ENCODE results near the gene ACTN3.

Gene ACTN3

GRCh38 chr11:66546368-66546965 is at the start of gene ACTN3:
ACTN3 (plus strand) TSS chr11:66546903; CDS start chr11:66546938, 35 bp downstream.
- Mint-ChIP-seq H3K4me3 (peak within 1 kb of the TSS; percentile 87), H3K4me1 (peaks cover 35% of the 10 kb centered on the region), H3K36me3 (peaks cover 17% of the 10 kb centered on the region), H3K9me3 (no peaks in the 10 kb centered on the region), H3K27ac (peak within 1 kb of the TSS; percentile 72), H3K27me3 (no peaks in the 10 kb centered on the region)
- no peak for ATAC-seq

GRCh38 chr11:66497206-66497605 is 49.5 kb upstream of the ACTN3 start:
- no peak overlapping the region for H3K27ac Mint-ChIP-seq
- ATAC-seq = no peak
- no peaks in the 10 kb centered on the region for H3K4me1 Mint-ChIP-seq
- no peak overlapping the region for H3K4me3 Mint-ChIP-seq
- no peaks in the 10 kb centered on the region for H3K9me3 Mint-ChIP-seq
- H3K27me3 Mint-ChIP-seq = no peaks in the 10 kb centered on the region
- H3K36me3 Mint-ChIP-seq = peaks cover 53% of the 10 kb centered on the region

- H3K36me3 Mint-ChIP-seq = peaks cover 43% of the 10 kb centered on the region
- H3K4me3 Mint-ChIP-seq = no peak overlapping the region
- no peaks in the 10 kb centered on the region for H3K4me1 Mint-ChIP-seq
- ATAC-seq = no peak
- no peaks in the 10 kb centered on the region for H3K27me3 Mint-ChIP-seq
- H3K9me3 Mint-ChIP-seq = no peaks in the 10 kb centered on the region
- no peak overlapping the region for H3K27ac Mint-ChIP-seq
Measured at GRCh38 chr11:66498506-66498905, 48.2 kb upstream of the ACTN3 start.

GRCh38 chr11:66505276-66505816 is 41.4 kb upstream of the ACTN3 start:
- Mint-ChIP-seq H3K27me3 (no peaks in the 10 kb centered on the region), H3K36me3 (peaks cover 64% of the 10 kb centered on the region), H3K27ac (no peak overlapping the region), H3K4me3 (no peak overlapping the region), H3K4me1 (peaks cover 3% of the 10 kb centered on the region), H3K9me3 (no peaks in the 10 kb centered on the region)
- no peak for ATAC-seq

- Mint-ChIP-seq H3K27me3 (no peaks in the 10 kb centered on the region), H3K9me3 (no peaks in the 10 kb centered on the region), H3K36me3 (peaks cover 43% of the 10 kb centered on the region), H3K4me1 (peaks cover 15% of the 10 kb centered on the region), H3K27ac (no peak overlapping the region), H3K4me3 (no peak overlapping the region)
- no peak for ATAC-seq
Measured at GRCh38 chr11:66509131-66509561, 37.6 kb upstream of the ACTN3 start.

- H3K9me3 Mint-ChIP-seq = no peaks in the 10 kb centered on the region
- H3K4me1 Mint-ChIP-seq = peaks cover 15% of the 10 kb centered on the region
- peak; percentile 97 for ATAC-seq
- peak within 1 kb of the TSS; percentile 66 for H3K27ac Mint-ChIP-seq
- peaks cover 44% of the 10 kb centered on the region for H3K36me3 Mint-ChIP-seq
- H3K4me3 Mint-ChIP-seq = peak within 1 kb of the TSS; percentile 86
- H3K27me3 Mint-ChIP-seq = no peaks in the 10 kb centered on the region
Measured at GRCh38 chr11:66510271-66510989, 36.3 kb upstream of the ACTN3 start, which contains the start of gene BBS1. BBS1 (plus strand) TSS chr11:66510635; CDS start chr11:66510660, 25 bp downstream.

GRCh38 chr11:66510990-66511339 is 35.7 kb upstream of the ACTN3 start:
- Mint-ChIP-seq H3K4me1 (peaks cover 15% of the 10 kb centered on the region), H3K36me3 (peaks cover 42% of the 10 kb centered on the region), H3K27ac (peak overlapping the region; percentile 66), H3K9me3 (no peaks in the 10 kb centered on the region), H3K4me3 (peak overlapping the region; percentile 86), H3K27me3 (no peaks in the 10 kb centered on the region)
- no peak for ATAC-seq

- no peak overlapping the region for H3K4me3 Mint-ChIP-seq
Measured at GRCh38 chr11:66523611-66524010, 23.1 kb upstream of the ACTN3 start.

GRCh38 chr11:66524304-66525040 is 22.2 kb upstream of the ACTN3 start:
- H3K4me1 Mint-ChIP-seq = no peaks in the 10 kb centered on the region
- H3K36me3 Mint-ChIP-seq = peaks cover 59% of the 10 kb centered on the region
- no peaks in the 10 kb centered on the region for H3K27me3 Mint-ChIP-seq
- no peak overlapping the region for H3K27ac Mint-ChIP-seq
- no peaks in the 10 kb centered on the region for H3K9me3 Mint-ChIP-seq
- no peak overlapping the region for H3K4me3 Mint-ChIP-seq
- ATAC-seq = no peak

More at GRCh38 chr11:66523611-66524010, 23.1 kb upstream of the ACTN3 start:
- no peak overlapping the region for H3K27ac Mint-ChIP-seq
- H3K27me3 Mint-ChIP-seq = no peaks in the 10 kb centered on the region
- H3K4me1 Mint-ChIP-seq = no peaks in the 10 kb centered on the region
- no peak for ATAC-seq
- no peaks in the 10 kb centered on the region for H3K9me3 Mint-ChIP-seq
- peaks cover 64% of the 10 kb centered on the region for H3K36me3 Mint-ChIP-seq

- Mint-ChIP-seq H3K27ac (no peak overlapping the region), H3K9me3 (no peaks in the 10 kb centered on the region), H3K4me1 (peaks cover 6% of the 10 kb centered on the region), H3K36me3 (peaks cover 35% of the 10 kb centered on the region), H3K4me3 (no peak overlapping the region), H3K27me3 (no peaks in the 10 kb centered on the region)
- no peak for ATAC-seq
Measured at GRCh38 chr11:66529069-66529468, 17.6 kb upstream of the ACTN3 start.

- Mint-ChIP-seq H3K27ac (no peak overlapping the region), H3K4me3 (no peak overlapping the region), H3K9me3 (no peaks in the 10 kb centered on the region), H3K36me3 (peaks cover 35% of the 10 kb centered on the region), H3K4me1 (peaks cover 6% of the 10 kb centered on the region), H3K27me3 (no peaks in the 10 kb centered on the region)
- ATAC-seq = no peak
Measured at GRCh38 chr11:66529655-66530054, 17.0 kb upstream of the ACTN3 start.

GRCh38 chr11:66530927-66531709 is 15.6 kb upstream of the ACTN3 start:
- H3K27me3 Mint-ChIP-seq = no peaks in the 10 kb centered on the region
- H3K9me3 Mint-ChIP-seq = no peaks in the 10 kb centered on the region
- no peak for ATAC-seq
- no peak overlapping the region for H3K27ac Mint-ChIP-seq
- peaks cover 40% of the 10 kb centered on the region for H3K36me3 Mint-ChIP-seq
- H3K4me1 Mint-ChIP-seq = peaks cover 15% of the 10 kb centered on the region
- no peak overlapping the region for H3K4me3 Mint-ChIP-seq

- peaks cover 41% of the 10 kb centered on the region for H3K36me3 Mint-ChIP-seq
- H3K27me3 Mint-ChIP-seq = no peaks in the 10 kb centered on the region
- H3K4me3 Mint-ChIP-seq = no peak overlapping the region
- peaks cover 15% of the 10 kb centered on the region for H3K4me1 Mint-ChIP-seq
- H3K27ac Mint-ChIP-seq = no peak overlapping the region
- no peak for ATAC-seq
- no peaks in the 10 kb centered on the region for H3K9me3 Mint-ChIP-seq
Measured at GRCh38 chr11:66531841-66532240, 14.9 kb upstream of the ACTN3 start.

GRCh38 chr11:66532784-66533183 is 13.9 kb upstream of the ACTN3 start:
- no peak overlapping the region for H3K4me3 Mint-ChIP-seq
- no peak for ATAC-seq
- no peaks in the 10 kb centered on the region for H3K9me3 Mint-ChIP-seq
- H3K4me1 Mint-ChIP-seq = peaks cover 15% of the 10 kb centered on the region
- H3K27ac Mint-ChIP-seq = no peak overlapping the region
- peaks cover 42% of the 10 kb centered on the region for H3K36me3 Mint-ChIP-seq
- H3K27me3 Mint-ChIP-seq = no peaks in the 10 kb centered on the region
